C1 segment of cervical spinal cord (tissue), 14 donors: Measurements from ENCODE around the gene DSCAM.
A peak's percentile ranks its signal among the peaks of the same experiment; 100 is the strongest.

ENCODE experiments used
- DNase-seq, 14 donors: peaks; one replicate each; lab custom pipeline; 2025; lab: John Stamatoyannopoulos, UW

The DSCAM gene

DNA sequence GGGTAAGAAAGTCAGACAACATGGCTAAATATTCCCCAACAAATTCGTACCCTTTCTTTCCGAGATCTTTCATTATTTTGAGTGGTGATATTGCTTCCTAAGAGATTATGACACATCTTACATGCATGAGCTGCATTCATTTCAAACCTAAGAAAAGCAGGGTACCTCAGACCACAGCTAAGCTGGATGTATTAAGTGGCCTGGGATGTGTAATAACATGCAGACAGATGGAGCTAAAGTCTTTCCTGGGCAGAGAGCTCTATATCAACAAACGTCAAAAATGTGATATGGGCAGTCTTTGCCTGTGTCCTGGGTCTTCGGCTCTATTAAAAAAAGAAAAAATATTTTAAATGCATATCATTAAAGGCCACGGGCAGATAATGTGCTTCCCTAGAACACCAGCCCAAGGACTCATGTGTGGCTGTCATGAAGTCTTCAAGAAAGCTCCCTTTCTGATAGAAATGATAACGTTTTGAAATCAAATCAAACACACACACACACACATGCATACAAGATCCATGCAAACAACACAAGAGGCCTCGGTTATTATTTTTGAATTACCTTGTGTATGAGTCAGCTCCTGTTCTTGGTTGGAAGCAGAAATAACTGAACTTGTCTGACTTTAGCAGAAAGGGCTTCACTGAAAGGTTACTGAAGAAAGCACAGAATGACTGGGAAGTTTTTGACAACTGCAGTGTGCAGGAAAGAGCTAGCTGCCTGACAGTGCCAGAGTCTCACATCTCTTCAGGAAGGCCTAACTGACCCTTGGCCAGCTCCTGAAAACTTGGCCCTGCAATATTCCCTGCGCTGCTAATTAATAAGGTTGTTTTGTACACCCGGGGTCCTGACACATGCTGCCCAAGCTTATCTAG, 231.2 kb downstream of the DSCAM start:
- DNase-seq, result no peak

GRCh38 chr21:40613546-40614030, 233.4 kb downstream of the DSCAM start:
- no peak for DNase-seq

DNA sequence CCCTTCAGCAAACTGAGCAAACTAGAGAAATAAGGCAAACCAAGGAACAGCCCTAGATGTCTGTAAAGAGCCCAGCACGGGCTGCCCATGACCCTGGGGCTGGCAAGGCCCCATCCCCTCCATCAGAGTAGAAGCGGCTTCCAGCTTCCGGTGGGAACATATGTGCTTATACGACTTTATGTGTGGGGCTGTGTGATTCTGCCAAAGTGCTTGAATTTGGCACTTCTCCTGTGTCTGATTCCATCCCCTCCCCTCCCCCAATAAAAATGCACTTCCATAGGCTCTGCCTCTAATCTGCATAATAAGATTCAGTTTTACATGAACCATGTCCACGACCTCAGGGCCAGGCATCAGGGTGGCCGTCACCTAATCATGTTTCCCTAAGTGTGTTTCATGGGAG, 236.6 kb downstream of the DSCAM start:
- no peak for DNase-seq

GRCh38 chr21:40606341-40606740, 240.6 kb downstream of the DSCAM start:
- DNase-seq, result no peak

GRCh38 chr21:40605094-40605493, 241.9 kb downstream of the DSCAM start:
- DNase-seq, result no peak

DNA sequence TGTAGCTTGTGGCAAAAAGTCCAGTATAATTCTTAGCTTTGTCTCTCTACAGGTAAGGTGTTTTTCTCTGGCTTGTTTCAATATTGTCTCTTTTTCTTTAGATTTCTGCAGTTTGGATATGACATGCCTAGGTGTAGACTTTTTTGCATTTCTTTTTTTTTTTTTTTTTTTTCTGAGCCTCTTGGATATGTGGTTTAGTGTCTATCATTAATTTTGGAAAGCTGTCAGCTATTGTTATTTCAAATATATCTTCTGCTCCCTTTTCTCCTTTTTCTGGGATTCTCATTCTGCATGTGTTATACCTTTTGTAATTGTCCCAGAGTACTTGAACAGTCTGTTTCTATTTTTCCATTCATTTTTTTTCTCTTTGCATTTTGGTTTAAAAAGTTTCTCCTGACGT, 243.2 kb downstream of the DSCAM start:
- no peak for DNase-seq

GRCh38 chr21:40602080-40602479, 244.9 kb downstream of the DSCAM start:
- DNase-seq, result no peak

- DNase-seq, result no peak
Observed at GRCh38 chr21:40595806-40596205, 251.2 kb downstream of the DSCAM start.

GRCh38 chr21:40587736-40588346, 259.1 kb downstream of the DSCAM start:
- peak in 2 of 14 donors; percentile 11 to 17 for DNase-seq

DNA sequence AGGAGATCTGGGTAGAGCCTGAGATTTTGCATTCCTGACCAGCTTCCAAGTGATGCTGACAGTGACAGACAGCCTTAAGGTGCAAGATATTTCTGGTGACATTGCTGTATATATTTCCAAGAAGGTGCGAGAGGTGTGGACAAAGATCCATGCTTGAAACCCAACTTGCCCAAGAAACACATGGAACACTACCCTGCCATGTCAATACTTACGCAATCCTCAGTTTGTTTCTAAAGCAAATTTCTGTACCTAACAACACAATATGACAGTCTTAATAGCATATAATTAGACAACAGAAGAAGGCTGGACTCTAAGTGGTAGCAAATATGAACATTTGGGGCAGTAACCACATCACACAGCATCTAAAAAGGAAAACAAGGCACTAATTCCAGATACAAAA, 260.4 kb downstream of the DSCAM start:
- DNase-seq, result no peak

GRCh38 chr21:40577285-40578043, 269.5 kb downstream of the DSCAM start:
- no peak for DNase-seq

- no peak for DNase-seq
Observed at GRCh38 chr21:40575976-40576375, 271.0 kb downstream of the DSCAM start.

GRCh38 chr21:40569357-40569756, 277.6 kb downstream of the DSCAM start:
- DNase-seq, result no peak

DNA sequence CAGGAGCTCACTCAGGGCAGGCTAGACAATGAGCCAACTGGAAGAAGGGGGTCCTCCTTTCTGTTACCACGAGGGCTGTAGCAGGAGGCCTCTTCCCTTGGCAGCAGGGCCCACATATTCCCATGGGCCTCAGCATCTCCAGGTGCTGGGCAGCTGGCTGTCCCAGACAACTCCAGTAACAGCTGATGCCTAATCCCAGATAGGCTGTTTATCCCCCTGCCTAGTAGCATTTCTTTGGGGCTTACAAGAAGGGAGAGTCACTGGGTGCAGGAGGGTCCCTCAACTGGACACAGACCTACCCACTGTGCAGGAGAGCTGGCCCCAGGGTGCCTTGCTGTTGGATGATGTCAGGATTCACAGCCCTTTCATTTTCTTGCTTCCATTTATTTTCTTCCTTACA, 278.2 kb downstream of the DSCAM start:
- DNase-seq, result no peak

DNA sequence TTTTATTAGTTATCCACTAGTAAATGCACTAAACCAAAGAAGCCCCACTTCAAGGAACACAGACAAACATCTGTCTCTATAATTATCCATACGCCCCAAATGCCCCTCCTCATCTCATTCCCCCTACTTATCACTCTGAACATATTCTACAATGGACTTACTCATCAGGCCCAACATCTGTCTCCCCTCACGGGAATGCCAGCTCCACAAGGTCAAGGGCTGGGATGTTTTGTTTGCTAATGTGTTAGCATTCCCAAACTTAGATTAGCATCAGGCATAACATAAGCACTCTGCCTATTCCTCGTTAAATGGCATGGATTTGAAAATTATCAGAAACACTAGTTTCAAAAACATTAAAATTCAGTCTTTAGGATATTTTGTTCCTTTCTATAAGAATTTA, 279.5 kb downstream of the DSCAM start:
- no peak for DNase-seq

DNA sequence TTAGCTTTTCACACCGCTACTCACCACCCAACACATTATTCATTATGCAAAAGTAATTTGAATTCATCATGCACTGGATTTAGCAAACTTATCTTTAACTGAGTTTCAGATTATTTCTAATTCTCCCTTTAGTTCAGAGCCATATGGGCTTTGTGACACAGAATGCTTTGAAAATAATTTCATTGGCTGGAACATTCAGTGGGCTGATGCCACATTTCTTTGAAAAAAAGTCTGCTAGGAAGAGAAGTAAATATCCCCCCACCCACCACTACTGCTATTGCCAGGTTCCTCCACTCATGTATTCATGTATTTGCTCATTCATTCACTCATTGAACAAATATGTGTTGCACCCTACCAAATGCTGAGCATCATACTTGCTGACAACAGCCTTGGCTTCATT, 280.5 kb downstream of the DSCAM start:
- DNase-seq, result no peak

DNA sequence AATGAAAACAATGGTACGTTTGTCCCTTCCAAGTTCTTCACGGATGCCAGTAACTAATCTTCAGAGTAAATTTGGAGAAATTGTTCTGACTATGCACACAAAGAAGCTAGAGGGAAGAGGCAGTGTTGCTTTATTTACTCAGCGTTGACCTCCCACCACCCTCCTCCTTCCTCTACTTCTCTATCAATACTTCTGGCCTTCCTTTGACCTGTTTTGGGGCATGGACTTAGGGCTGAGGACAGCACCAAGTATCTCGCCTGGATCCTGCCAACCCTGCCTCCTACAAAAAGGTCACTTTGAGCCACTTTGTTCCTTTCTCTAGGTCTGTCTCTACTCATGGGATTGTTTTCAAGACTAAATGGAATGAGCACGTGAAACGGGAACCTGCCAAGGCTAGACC, 282.6 kb downstream of the DSCAM start:
- DNase-seq, result no peak

DNA sequence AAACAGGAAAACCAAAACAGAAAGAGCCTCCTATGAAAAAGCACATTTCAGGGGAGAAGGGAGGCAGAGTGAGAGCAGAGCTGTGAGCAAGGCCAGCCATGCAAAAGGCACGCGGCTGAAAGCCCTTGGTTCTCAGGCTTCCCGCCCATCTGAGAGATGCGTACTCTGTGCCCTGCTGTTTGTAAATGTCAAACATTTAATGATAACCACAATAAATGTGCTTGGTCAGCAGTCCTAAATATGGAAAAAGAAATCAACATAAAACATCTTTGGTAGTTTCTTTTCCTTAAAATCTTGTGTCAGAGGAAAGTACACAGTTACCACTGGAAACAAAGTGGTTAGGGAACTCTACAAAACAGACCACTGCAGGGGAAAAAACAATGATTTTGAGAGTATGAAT, 283.1 kb downstream of the DSCAM start:
- DNase-seq, result no peak

- no peak for DNase-seq
Observed at GRCh38 chr21:40562242-40563002, 284.5 kb downstream of the DSCAM start.

DNA sequence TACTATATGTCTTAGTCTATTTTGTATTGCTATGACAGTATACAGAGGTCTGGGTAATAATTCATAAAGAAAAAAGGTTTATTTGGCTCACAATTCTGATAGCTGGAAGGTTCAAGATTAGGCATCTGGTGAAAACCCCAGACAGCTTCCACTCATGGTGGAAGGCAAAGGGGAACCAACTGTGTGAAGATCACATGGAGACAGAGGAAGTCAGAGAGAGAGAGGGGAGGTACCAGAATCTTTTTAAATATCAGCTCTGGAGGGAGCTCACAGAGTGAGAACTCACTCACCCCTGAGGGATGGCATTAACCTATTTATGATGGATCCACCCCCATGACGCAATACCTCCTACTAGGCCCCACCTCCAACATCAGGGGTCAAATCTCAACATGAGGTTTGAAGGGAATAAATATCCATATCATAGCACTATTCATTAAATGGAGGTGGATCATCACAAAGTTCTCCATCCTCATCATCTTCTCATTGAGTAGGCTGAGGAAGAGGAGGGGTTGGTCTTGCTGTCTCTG, 290.5 kb downstream of the DSCAM start:
- DNase-seq, result no peak

DNA sequence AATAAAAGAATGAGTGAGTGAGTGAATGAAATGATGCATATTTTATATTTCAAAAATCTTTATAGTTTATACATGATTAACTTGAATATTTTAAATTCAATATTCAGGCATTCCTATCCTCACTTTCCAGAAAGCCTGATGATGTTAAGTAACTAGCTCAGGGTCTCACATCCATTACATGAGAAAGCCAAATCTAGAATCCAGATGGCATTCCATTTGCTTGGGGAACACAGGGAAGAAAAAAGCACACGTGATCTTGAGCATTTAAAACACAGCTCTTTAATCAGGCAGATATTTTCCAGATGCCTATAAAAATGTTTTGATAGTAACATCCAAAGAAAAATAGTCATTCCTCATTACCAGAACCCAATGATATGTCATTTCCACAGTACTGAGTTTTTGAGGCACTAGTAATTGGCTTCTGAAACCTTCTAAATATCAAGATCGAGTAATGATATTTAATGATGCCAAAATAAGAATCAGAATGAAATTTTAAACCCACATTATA, 291.9 kb downstream of the DSCAM start:
- DNase-seq, result no peak
